ENCODE data around the gene ZNF337.

DNA sequence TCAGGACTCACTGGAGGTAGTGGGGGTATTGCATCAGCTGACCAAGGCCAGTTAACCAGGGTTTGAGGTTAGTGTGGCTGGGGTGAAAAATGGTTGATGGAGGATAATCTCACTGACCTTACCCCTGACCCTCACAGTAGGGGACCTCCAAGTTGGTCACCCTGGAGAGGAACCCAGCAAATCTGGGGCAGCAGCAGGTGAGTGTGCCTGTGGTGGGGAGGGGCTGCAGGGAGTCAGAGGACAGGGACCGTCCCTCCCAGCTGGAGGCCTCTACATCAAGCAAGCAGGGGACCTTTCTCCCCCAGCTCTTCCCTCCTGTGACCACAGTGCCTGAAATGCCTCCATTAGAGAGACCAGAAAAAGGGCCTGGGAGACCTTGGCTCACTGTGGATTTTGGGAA is 49.1 kb upstream of the ZNF337 start:
- TF ChIP-seq EZH2 (IDR thresholded peaks at IDR 0.05) (no peak), POLR2AphosphoS5 (IDR thresholded peaks at IDR 0.05; ENCODE audit: borderline replicate concordance, low read depth, low read length) (no peak), FOXP2 (optimal IDR thresholded peaks at IDR 0.05; ENCODE audit: control extremely low read depth, extremely low read length, insufficient read depth) (no peak)

Measured in SK-N-MC (cell line).